HT1080 (cell line): ENCODE data around the gene RNGTT. TPM values are rescaled to one million over a fixed set of nuclear protein-coding genes. Genes with fewer than 3 reads are reported as not detected.
"Not testable (repeated sequence)": the region's sequence is repeated elsewhere in the genome, so short reads cannot be mapped to it uniquely, and the experiment has no call there.

Source experiments
- DNase-seq: peaks from one replicate; pipeline ENCODE4 v3.0.0-alpha.2; 2015; ENCODE audit warnings: low read depth
- total RNA-seq: library from RNA; depleted of rRNA; stranded (reverse); fragments of >200 nt; shearing (Covaris generic); gene quantifications from 2 replicates; pipeline ENCODE4 v1.2.3, GENCODE V29; 2014

Gene RNGTT
- total RNA-seq, 1 experiment from 2014 or later = 18.1 TPM

DNA sequence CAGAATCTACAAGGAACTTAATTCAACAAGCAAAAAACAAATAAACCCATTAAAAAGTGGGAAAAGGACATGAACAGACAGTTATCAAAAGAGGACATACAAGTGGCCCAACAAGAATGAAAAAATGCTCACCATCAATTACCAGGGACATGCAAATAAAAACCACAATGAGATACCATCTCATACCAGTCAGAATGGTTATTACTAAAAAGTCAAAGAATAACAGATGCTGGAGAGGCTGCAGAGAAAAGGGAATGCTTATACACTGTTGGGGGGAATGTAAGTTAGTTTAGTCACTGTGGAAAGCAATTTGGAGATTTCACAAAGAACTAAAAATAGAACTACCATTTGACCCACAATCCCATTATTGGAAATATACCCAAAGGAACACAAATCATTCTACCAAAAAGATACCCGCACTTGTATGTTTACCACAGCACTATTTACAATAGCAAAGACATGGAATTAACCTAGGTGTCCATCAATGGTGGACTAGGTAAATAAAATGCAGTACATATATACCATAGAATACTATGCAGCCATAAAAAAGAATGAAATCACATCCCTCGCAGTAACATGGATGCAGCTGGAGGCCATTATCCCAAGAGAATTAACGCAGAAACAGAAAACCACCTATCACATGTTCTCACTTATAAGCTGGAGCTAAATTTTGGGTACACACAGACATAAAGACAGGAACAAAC lies 48.4 kb downstream of the RNGTT start:
- DNase-seq = no peak

DNA sequence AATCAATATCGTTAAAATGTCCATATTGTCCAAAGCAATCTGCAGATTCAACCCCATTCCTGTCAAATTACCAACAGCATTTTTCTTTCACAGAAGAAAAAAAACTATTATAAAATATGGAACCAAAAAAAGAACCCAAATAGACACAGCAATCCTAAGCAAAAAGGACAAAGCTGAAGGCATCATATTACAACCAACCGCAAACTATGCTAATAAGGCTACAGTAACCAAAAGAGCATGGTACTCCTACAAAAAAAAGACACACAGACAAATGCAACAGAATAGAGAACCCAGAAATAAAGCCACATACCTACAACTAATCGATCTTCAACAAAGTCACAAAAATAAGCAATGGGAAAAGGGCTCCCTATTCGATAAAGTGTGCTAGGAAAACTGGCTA lies 49.2 kb downstream of the RNGTT start:
- DNase-seq = no peak

DNA sequence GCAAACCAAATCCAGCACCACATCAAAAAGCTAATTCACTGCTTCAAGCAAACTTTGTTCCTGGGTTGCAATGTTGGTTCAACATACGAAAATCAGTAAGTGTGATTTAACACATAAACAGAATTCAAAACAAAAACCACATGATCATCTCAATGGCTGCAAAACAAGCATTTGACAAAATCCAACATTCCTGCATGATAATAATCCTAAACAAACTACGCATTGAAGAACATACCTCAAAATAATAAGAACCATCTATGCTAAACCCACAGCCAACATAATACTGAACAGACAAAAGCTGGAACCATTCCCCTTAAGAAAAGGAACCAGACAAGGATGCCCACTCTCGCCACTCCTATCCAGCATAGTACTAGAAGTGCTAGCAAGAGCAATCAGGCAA lies 49.9 kb downstream of the RNGTT start:
- no peak for DNase-seq

DNA sequence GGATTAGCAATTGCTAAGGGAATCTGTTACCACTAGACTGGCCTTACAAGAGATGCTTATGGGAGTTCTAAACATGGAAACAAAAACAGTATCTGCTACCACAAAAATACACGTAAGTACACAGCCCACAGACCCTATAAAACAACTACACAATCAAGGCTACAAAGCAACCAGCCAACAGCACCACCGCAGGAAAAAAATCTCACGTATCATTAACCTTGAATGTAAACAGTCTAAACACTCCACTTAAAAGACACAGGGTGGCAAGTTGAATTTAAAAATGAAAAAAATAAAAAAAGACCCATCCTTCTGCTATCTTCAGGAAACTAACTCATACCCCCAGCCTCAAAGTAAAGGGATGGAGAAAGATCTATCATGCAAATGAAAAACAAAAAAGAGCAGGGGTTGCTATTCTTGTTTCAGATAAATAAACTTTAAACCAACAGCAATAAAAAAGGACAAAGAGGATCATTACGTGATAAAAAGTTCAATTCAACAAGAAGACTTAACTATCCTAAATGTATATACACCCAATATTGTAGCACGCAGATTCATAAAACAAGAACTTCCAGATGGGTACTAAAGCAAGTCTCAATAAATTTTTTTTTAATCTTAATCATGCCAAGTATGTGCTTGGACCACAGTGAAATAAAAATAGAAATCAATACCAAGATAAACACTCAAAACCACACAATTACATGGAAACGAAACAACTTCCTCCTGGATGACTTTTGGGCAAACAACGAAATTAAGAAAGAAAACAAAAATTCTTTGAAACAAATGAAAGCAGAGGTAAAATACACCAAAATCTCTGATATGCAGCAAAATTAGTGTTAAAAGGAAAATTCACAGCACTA lies 52.3 kb downstream of the RNGTT start:
- no peak for DNase-seq

DNA sequence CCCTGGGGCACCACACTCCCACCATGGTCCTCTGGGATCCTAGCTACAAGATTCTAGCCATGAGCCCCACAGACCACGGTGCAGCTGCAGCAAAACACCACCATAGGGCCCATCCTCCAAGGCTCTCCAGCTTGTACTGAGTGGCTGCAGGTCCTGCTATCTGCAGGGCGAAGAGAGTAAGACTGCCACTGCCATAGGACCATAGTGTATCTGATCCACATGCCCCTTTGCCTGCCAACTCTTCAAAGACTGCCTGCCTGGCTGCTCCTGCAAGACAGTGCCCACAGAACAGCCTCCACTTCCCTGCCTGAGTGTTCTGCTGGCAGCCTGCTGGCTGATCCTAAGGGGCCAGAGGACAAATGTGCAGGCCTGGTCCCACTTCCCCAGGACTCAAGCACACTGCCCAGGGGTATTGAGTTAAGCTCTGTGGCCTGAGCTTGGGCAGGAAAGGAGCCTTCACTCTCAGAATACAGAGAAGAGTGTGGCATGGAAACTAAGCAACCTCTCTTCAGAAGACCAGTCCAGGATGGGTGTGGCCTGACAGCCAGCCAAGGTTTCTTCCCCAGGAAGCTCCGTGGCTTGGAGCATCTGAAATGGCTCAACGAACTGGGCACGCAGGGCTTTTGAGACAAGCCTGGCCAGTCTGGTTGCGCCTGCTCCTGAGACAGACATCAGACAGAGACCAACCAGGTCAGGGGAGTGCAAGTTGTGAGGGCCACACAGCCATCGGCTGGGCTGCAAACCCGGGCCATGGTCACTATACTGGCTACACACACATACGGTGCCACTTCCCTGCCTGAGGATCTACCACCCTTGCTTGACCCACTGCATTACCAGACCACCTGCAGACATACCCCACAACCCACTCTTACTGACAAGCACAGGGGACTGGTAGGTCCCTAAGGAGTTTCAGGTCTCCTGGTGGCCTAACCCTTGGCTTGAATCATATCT lies 54.5 kb downstream of the RNGTT start:
- DNase-seq = no peak

DNA sequence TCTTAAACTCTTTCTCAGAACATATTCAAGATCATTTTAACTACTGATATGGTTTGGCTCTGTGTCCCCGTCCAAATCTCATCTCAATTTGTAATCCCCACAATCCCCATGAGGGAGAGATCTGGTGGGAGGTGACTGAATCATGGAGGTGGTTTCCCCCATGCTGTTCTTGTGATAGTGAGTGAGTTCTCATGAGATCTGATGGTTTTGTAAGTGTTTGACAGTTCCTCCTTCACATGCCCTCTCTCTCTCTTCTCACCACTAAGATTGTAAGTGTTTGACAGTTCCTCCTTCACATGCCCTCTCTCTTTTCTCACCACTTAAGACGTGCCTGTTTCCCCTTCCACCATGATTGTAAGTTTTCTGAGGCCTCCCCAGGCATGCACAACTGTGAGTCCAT lies 56.3 kb downstream of the RNGTT start:
- DNase-seq = not testable (repeated sequence)

DNA sequence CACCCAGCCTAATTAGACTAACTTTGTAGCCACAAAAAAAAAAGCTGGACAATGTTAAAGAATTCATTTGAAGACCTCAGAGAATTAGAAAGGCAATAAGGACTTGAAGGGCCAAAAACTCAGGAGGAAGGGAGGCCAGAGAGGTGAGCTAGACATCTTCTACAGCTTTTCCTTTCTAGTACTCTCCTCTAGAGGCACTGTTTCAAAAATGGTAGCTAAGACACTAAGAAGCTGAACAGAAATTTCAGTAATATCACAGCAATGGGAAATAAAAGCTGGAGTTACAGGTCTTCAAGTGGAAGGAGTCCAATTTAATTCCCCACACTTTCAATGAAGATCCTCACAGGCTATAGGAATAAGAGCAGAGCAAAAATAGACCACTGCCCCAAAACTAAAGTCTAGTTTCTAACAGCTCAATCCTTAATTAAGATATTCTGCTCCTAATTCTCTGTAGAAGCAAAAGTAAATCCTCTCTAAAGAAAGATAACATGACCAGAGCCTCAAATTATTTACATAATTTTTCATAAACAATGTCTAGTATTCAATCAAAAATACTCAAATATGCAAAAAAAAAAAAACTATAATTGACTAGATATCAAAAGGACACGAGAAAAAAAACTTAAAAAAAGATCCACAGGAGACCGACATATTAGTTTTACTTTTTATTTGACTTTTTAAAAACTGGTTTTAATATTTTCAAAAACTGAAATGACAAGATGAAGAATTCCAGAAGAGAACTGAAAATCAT lies 63.7 kb downstream of the RNGTT start:
- no peak for DNase-seq

DNA sequence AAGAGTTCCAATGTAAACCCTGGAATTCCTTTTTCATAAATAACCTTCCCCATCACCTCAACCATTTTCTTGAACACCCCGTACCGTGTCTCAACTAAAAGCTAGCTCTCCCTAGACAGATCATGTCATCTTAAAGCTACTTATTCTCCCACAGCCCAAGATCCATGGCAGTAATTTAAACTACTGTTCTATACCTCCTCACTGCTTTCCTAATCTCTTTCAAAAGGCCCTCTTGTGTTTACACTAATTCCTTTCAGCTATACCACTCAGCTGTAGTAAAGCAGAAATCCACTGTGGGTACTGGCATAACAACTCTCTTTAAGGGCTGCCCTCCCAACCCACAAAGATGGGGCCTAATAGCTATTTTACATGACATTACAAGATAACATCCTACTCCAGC lies 67.5 kb downstream of the RNGTT start:
- no peak for DNase-seq

DNA sequence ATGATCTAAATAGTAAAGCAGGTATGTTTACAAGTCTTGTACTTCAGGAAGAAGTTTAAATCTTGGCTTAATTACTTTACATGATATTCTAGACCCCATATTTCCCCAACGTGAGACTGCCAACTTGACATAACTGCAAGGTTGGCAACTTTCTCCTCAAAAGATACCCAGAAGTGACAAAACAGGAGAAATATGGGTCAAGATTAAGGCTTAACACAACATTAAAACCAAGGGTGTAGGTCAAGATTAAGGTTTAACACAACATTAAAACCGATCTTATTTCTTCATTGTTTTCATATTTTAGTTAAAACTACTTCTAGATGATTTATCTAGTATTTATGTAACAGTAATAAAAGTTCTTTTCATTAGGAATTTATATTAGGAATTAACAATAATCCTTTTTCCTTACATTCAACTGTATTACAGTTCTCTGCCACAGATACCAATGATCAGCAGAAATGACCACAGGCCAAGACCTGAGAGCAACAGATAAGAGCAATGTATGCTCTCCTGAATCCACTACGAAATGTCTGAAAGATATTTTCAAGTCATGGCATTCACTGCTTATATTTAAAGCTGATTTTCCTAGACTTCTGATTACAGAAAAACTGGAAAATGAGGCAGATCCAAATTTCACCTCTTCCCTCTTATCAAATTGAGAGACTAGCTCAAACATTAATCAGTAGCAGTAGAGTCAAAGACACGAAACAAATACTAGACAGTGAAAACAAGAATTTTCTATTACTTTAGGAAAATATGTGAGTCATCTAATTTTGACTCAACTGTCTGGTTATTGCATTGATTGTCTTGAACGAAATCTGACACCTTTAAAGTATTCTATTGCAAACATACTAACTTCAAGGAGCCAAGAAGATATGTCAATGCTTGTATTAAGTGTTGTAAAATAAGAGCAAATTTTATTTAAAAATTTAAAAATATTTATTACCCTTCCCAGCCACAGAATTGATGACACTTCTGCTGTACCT lies 72.3 kb downstream of the RNGTT start:
- no peak for DNase-seq

DNA sequence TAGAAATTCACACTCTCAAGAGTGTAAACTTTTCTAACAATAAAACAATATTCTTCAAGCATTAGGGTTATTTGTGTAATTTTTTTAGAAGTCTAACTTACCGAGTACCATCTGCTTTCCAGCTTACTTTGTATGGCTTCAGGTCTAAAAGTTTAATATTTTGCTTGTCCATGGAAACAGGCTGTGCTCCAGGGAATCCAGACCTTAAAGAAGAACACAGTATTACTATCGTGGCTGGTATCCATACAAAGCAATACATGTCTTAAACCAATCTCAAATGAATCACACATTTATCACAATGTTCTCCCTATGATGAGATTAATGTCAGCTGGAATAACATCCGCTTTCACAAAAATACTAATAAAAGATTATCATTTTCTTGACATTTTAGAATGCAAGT lies 73.0 kb downstream of the RNGTT start:
- no peak for DNase-seq

DNA sequence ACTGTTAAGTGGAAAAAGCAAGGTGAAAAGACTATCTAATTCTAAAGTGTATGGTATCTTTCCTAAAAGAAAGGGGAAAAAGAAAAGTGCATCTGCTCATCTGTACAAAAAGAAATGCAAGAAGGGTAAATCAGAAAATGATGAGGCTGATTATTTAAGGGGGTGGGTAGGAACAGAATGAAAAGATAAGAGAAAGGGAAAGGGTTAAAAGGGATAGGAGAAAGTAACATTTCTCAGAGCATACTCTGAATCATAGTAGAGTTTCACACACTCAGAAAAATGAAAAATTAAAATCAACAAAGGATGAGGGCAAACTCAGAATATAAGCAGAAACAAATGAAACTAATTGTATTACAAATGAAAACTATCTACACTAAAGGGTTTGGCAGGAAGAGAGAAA lies 79.1 kb downstream of the RNGTT start:
- no peak for DNase-seq

DNA sequence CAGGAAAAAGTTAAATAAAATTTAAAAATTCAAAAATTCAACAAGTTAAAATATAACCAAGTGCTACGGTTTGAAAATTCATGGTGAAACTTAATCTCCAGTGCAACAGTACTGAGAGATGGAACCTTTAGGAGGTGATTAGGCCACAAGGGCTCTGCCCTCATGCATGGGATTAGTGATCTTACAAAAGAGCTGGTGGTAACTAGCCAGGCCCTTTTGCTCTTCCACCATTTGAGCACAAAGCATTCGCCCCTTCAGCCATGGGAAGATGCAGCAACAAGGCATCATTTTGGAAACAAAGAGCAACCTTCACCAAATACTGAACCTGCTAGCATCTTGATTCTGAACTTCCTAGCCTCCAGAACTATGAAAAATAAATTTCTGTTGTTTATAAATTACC lies 80.9 kb downstream of the RNGTT start:
- DNase-seq = no peak

DNA sequence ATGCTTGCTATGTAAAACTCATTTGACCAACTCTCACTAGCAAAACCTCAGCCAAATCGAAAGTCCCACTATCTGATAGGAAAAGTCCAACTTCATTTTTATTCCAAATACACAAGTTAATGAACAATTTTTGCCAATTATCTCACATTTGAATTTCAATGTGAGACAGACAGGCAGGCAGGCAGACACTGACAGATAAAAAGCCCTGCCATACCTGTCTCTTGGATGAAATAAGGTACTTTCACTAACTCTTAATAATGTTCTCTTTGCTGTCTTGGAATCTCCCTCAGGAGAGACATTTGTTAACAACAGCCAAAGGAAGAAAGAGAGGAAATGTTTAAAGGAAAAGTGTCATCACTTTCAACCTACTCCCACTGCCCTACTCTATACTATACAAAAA lies 82.0 kb downstream of the RNGTT start:
- DNase-seq = no peak

DNA sequence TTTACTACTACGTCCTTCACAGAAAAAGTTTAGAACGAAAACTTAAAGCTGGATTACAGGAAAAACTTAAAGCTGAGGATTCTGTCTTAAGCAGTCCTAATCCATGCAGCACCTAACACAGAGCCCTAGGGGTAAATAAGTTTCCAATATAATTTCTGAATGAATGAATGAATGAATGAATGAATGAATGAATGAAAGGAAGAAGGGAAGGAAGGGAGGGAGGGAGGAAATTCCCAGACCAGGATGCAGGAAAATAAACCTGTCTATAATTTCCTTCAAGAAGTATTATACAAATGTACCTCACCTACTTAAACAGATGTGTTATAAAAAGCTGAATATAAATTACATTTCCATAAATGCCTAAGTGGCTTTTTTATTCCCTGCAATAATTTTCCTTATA lies 83.4 kb downstream of the RNGTT start:
- no peak for DNase-seq

DNA sequence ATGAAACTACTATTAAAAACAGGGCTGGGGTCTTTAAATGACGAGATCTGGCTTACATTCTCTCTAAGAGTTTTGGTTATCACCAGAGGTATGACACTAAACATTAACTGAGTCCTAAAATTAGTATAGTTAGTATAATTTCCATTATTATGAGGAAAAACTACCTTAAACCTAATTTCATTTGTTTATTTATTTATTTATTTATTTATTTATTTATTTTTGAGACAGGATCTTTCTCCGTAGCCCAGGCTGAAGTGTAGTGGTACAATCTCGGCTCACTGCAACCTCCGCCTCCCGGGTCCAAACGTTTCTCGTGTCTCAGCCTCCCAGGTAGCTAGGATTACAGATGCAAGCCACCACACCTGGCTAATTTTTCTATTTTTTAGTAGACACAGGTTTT lies 85.5 kb downstream of the RNGTT start:
- DNase-seq = no peak

DNA sequence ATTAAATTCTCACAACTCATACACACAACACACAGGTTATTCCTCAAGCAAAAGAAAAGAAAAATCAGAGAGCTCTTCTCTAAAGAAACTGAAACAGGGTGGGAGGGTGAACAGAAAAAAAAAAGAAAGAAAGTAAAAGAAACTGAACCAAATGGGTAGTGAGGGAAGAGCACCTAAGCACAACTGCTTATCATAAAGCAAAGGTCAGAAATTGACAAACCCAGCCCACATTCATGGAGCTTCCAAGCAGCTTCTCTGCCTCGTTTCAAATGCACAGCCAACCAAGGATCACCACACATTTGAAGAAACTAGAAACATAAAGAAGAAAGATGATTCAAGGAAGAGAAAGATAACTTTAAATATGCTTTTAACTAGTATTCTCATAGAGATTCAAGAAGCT lies 90.5 kb downstream of the RNGTT start:
- DNase-seq = no peak

DNA sequence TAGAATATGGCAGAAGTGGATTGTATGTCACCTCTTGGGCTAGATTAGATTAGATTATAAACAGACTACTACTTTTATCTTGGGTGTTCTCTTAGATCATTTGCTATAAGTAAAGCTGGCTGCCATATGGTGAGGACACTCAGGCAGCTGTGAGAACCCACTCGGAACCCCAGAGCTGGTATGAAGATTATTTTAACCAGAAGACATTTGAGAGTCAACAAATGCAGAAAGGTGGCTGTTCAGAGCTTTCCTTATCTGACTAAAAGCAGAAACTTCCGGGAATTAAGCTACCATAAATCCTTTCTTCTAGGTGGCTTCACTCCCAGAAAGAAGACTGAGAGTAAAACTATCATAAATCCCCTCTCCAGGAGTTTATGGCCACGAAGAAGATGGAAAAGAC lies 91.9 kb downstream of the RNGTT start:
- no peak for DNase-seq

DNA sequence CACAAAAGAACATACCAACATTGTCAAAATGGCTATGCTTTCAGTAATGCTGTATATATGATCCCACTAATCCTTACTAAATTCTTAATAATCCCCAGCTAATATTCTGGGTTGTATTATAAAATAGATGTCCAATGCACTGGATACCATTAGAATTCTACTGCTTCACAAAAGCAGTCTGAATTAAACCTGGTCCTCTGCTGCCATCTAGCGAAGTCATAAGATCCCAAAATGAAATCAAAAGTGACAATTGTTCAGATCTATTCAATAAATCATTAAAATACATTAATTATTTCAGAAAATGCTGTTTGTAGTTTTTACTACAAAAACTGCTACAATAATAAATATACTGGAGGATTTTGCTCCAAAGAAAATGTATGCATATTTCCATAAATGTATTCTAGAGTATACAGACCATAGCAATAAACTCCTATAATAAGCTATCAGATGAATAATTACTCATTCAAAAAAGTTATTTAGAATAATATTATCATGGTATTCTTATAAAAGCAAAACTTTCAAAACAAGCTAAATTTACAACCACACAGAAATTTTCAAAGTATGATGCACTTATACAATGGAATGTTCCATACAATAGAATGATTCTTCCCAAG lies 92.6 kb downstream of the RNGTT start:
- peak; percentile 26 for DNase-seq

DNA sequence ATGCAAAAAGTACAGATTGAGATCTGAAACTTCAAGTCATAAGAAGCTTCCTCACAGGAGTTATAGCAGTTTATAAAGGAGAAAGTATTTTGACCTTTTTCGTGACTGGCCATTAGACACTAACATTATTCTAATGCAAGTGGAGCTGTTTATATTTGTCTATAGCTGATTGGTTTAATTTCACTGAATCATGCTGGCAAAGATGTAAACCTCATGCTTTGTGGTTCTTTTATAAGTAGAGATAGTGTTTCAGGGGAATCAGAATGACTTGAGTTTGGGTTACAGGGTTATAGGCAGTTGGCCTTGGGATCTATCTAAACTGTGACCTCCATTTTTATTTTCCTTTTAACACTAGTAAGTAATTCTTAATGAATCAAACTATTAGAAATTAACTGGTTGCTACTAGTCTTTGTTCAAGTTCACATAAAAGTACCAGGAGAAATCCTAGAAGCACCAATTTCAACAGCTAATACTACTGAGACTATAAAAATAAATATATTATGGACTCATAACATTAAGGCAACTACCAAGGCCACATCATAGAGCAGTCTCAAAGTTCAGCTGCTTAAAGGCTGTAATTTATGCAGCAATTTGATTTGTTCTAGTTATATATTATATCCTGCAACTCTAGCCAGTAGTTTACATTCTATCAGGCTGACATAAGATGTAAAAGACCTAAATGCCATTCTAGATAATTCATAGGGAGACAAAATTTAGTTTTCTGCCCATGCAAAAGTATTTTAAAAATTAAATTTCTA lies 94.0 kb downstream of the RNGTT start:
- DNase-seq = peak; percentile 31
